WERI-Rb-1 (cell line): ENCODE measurements around the gene SPEG.

ENCODE experiments used
- DNase-seq: peaks from one replicate; pipeline ENCODE4 v3.0.0-alpha.2; 2020
- H3K27ac ChIP-seq: fragments of 250-450 bp; sonication (Bioruptor Pico); 2 replicates; pipeline ENCODE4 v1.5.1; 2020; ENCODE audit warnings: mild to moderate bottlenecking, moderate library complexity
- H3K27me3 ChIP-seq: fragments of 250-450 bp; sonication (Bioruptor Pico); 2 replicates; pipeline ENCODE4 v1.5.1; 2021; ENCODE audit warnings: mild to moderate bottlenecking, low read depth, moderate library complexity; ENCODE audit not compliant: insufficient read depth, severe bottlenecking
- H3K36me3 ChIP-seq: fragments of 250-450 bp; sonication (Bioruptor Pico); 2 replicates; pipeline ENCODE4 v1.5.1; 2020; ENCODE audit warnings: mild to moderate bottlenecking, moderate library complexity
- H3K4me3 ChIP-seq: 2 replicates; pipeline ENCODE4 v1.5.1; 2011; ENCODE audit warnings: low read depth, mild to moderate bottlenecking, control low read depth, low read length
- H3K9me3 ChIP-seq: fragments of 250-450 bp; sonication (Bioruptor Pico); 2 replicates; pipeline ENCODE4 v1.5.1; 2021; ENCODE audit warnings: mild to moderate bottlenecking, moderate library complexity; ENCODE audit not compliant: severe bottlenecking
- CTCF ChIP-seq: IDR thresholded peaks from 2 replicates; pipeline ENCODE4 v1.5.1; 2011; ENCODE audit warnings: low read depth, mild to moderate bottlenecking, control low read depth, inconsistent platforms, low read length

SPEG gene

GRCh38 chr2:219443697-219444023, 9.0 kb downstream of the SPEG start:
- Histone ChIP-seq H3K36me3 (peaks cover 3% of the 10 kb centered on the region; the same call in 1 of the 2 replicates), H3K9me3 (no peaks in the 10 kb centered on the region), H3K27me3 (no peaks in the 10 kb centered on the region), H3K27ac (no peak overlapping the region), H3K4me3 (no peak overlapping the region)
- no peak for DNase-seq
- TF ChIP-seq CTCF: no peak

GRCh38 chr2:219444566-219445091, 10.0 kb downstream of the SPEG start:
- Histone ChIP-seq H3K27ac (no peak overlapping the region), H3K9me3 (no peaks in the 10 kb centered on the region), H3K27me3 (no peaks in the 10 kb centered on the region), H3K4me3 (no peak overlapping the region), H3K36me3 (peaks cover 9% of the 10 kb centered on the region; the same call in 1 of the 2 replicates)
- DNase-seq: no peak
- TF ChIP-seq CTCF: no peak

GRCh38 chr2:219445220-219445640, 10.6 kb downstream of the SPEG start:
- Histone ChIP-seq H3K27me3 (no peaks in the 10 kb centered on the region), H3K9me3 (no peaks in the 10 kb centered on the region), H3K36me3 (peaks cover 9% of the 10 kb centered on the region; the same call in 1 of the 2 replicates), H3K4me3 (no peak overlapping the region), H3K27ac (no peak overlapping the region; the same call in 1 of the 2 replicates)
- no peak for TF ChIP-seq CTCF
- DNase-seq: no peak

- TF ChIP-seq CTCF: no peak
- no peak for DNase-seq
- Histone ChIP-seq H3K4me3 (no peak overlapping the region), H3K27me3 (no peaks in the 10 kb centered on the region), H3K36me3 (peaks cover 9% of the 10 kb centered on the region; the same call in 1 of the 2 replicates), H3K9me3 (no peaks in the 10 kb centered on the region), H3K27ac (no peak overlapping the region)
These were observed 11.5 kb downstream of the SPEG start for GRCh38 chr2:219446101-219446504.

GRCh38 chr2:219446689-219447088, 12.0 kb downstream of the SPEG start:
- Histone ChIP-seq H3K27me3 (no peaks in the 10 kb centered on the region), H3K4me3 (no peak overlapping the region), H3K9me3 (no peaks in the 10 kb centered on the region), H3K27ac (no peak overlapping the region), H3K36me3 (peaks cover 9% of the 10 kb centered on the region; the same call in 1 of the 2 replicates)
- no peak for DNase-seq
- TF ChIP-seq CTCF: no peak
